Vagina (tissue), 2 donors: ENCODE data around the gene DNAH6.

Experiments
- POLR2A ChIP-seq, 2 donors: fragments of 450-650 bp; IDR thresholded peaks; one replicate each; pipeline ENCODE4 v1.6.1; 2017; ENCODE audit warnings: antibody characterized with exemption in 2 of 2, mild to moderate bottlenecking in 2 of 2, moderate library complexity in 2 of 2
- POLR2AphosphoS5 ChIP-seq, 2 donors: sonication (generic); formaldehyde crosslinking; IDR thresholded peaks; one replicate each; pipeline ENCODE4 v1.9.0; 2017; ENCODE audit warnings: antibody characterized with exemption in 2 of 2, mild to moderate bottlenecking in 2 of 2, low read depth in 1 of 2; ENCODE audit not compliant: insufficient read depth in 1 of 2
- TF ChIP-seq, protein P1 (sequence below), 3 experiments: fragments of 450-650 bp in 2 of 3; fragments of 200-600 bp in 1 of 3; sonication (generic) in 1 of 3; IDR thresholded peaks; one replicate each; pipeline ENCODE4 v1.5.1; 2017 to 2019; ENCODE audit warnings: antibody characterized with exemption in 3 of 3, mild to moderate bottlenecking in 2 of 3, moderate library complexity in 2 of 3

DNA sequence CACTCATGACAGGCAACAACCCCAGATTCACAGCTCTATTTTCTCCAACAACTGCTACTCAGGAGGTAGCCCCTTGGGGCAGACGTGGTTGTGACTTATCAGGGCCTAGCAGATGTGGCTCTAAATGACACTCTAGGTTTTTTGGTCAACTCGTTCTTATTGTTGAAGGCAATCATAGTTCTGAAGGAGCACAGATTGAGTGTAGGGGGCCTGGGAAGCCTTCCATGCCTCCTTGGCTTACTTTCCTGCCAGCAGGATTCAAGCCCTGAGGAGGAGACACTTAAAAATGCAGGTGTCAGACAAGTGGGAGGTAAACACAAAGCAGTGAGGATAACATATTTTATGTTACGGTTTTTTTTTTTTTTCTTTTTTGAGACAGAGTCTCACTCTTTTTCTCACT is 33.7 kb upstream of the DNAH6 start:
- TF ChIP-seq, protein P1, sequence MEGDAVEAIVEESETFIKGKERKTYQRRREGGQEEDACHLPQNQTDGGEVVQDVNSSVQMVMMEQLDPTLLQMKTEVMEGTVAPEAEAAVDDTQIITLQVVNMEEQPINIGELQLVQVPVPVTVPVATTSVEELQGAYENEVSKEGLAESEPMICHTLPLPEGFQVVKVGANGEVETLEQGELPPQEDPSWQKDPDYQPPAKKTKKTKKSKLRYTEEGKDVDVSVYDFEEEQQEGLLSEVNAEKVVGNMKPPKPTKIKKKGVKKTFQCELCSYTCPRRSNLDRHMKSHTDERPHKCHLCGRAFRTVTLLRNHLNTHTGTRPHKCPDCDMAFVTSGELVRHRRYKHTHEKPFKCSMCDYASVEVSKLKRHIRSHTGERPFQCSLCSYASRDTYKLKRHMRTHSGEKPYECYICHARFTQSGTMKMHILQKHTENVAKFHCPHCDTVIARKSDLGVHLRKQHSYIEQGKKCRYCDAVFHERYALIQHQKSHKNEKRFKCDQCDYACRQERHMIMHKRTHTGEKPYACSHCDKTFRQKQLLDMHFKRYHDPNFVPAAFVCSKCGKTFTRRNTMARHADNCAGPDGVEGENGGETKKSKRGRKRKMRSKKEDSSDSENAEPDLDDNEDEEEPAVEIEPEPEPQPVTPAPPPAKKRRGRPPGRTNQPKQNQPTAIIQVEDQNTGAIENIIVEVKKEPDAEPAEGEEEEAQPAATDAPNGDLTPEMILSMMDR (IDR thresholded peaks at IDR 0.05) = no peak
- TF ChIP-seq POLR2AphosphoS5 (IDR thresholded peaks at IDR 0.05; ENCODE audit: insufficient read depth in 1 of 2, low read depth in 1 of 2) (no peak), POLR2A (IDR thresholded peaks at IDR 0.05) (no peak)
